Heart right ventricle (tissue), 16 donors: ENCODE data around the gene P4HA2. TPM values are rescaled to one million over a fixed set of nuclear protein-coding genes. Genes with fewer than 3 reads are reported as not detected.

Experiments used
- ATAC-seq, 8 donors: fragments of 200-7000 bp; cut with Tn5 transposase; one replicate each; pipeline ENCODE4 v1.9.1; 2020; ENCODE audit warnings: mild to moderate bottlenecking in 8 of 8, moderate library complexity in 8 of 8, moderate number of reproducible peaks in 1 of 8
- DNase-seq, 2 donors: peaks; one replicate each; pipeline ENCODE4 v3.0.0-alpha.2; 2020
- H3K27ac ChIP-seq, 10 donors: fragments of 200-600 bp; sonication (generic) in 2 of 10; one replicate each; pipeline versions ENCODE4 v1.5.0 to v1.8.0; 2020 to 2022; ENCODE audit warnings: mild to moderate bottlenecking in 3 of 10
- H3K27me3 ChIP-seq, 7 donors: fragments of 200-600 bp; one replicate each; pipeline ENCODE4 v1.8.0; 2021 to 2022; ENCODE audit warnings: mild to moderate bottlenecking in 2 of 7
- H3K36me3 ChIP-seq, 9 donors: fragments of 200-600 bp; sonication (generic) in 1 of 9; one replicate each; pipeline versions ENCODE4 v1.5.0 to v1.8.0; 2020 to 2022; ENCODE audit warnings: mild to moderate bottlenecking in 2 of 9
- H3K4me1 ChIP-seq, 9 donors: fragments of 200-600 bp; sonication (generic) in 1 of 9; one replicate each; pipeline versions ENCODE4 v1.5.0 to v1.8.0; 2020 to 2022; ENCODE audit warnings: mild to moderate bottlenecking in 4 of 9
- H3K4me3 ChIP-seq, 10 donors: fragments of 200-600 bp; sonication (generic) in 2 of 10; one replicate each; pipeline versions ENCODE4 v1.5.0 to v1.8.0; 2020 to 2022; ENCODE audit warnings: mild to moderate bottlenecking in 7 of 10, moderate library complexity in 2 of 10
- H3K9me3 ChIP-seq, 11 donors: fragments of 200-600 bp in 10 of 11; sonication (generic) in 2 of 11; one replicate each; pipeline versions ENCODE4 v1.5.0 to v1.8.0; 2013 to 2022; ENCODE audit warnings: mild to moderate bottlenecking in 2 of 11, control low read depth in 1 of 11, moderate library complexity in 1 of 11
- WGBS, 2 donors: extraction: QIAGEN DNeasy Blood & Tissue Kit; methylation state at CpG; one replicate each; pipeline ENCODE4 v1.1.7; 2013; ENCODE audit warnings: inconsistent platforms in 1 of 2; 5-methylcytosine and 5-hydroxymethylcytosine counted together
- intact Hi-C, 10 donors: fragments of 100-400 bp; cut with DNase I; formaldehyde crosslinking; loops; one replicate each; pipeline versions ENCODE4 v1.11.1 to v1.14.2; 2022
- polyA plus RNA-seq, 2 donors: library from polyadenylated mRNA; stranded (reverse); fragments of 200-250 nt; gene quantifications; one replicate each; pipeline ENCODE4 v1.2.3, GENCODE V29; 2013
- total RNA-seq, 10 donors: library from RNA; stranded (reverse); fragmentation: NEBNext Ultra II Directional in 3 of 10; extraction: Animal tissue kit (Norgen Biotek cat#: 25700) in 3 of 10; gene quantifications; one replicate each; pipeline versions ENCODE4 v1.2.1 to v1.2.4, GENCODE V29; 2021 to 2023
- TF ChIP-seq, protein P1 (sequence below), 9 donors: fragments of 200-600 bp; sonication (generic) in 2 of 9; IDR thresholded peaks; one replicate each; pipeline versions ENCODE4 v1.5.0 to v1.8.0; 2021 to 2022; ENCODE audit warnings: antibody characterized with exemption in 9 of 9, mild to moderate bottlenecking in 5 of 9, moderate library complexity in 1 of 9
- donor health status: Arrhythmogenic right ventricular cardiomyopathy.
- donor health status: ischemic (EF 13 %, LVEDD 7.1; RV severe dilation, severe dysfunction).
- donor health status: healthy with polysubstance abuse.
- donor health status: DM: no; HTN: yes; CAD: no.
- donor health status: DM: no; HTN: no; CAD: no.
- donor health status: ischemic (EF 25% LVEDD 6.9; RV normal size, moderate dysfunction).
- donor health status: ischemic (EF 25% LVEDD 5.7; RV mildly dilated, moderate dysfunction).
- donor health status: healthy.
- donor health status: DM: yes; HTN: yes; CAD: no.
- donor health status: Ischemic cardiomyopathy.
- donor health status: ischemic (EF 35%, LVEDD 5.7; RV mildly dilated, moderate dysfunction).
- donor health status: nonischemic (EF 11% LVEDD 7.7; RV severe dilation, severe dysfunction).
- donor health status: DM: yes; HTN: yes; CAD: no.
- donor health status: PGD.
- donor health status: ischemic (EF 29% LVEDD 5.4; RV normal size, mild dysfunction).
- donor health status: nonischemic (EF 23%, LVEDD 6.1; RV moderate dilation, normal function).

The P4HA2 gene
- total and polyA plus RNA-seq, 12 donors, result 27.2 to 97.0 (median 52.4) TPM

DNA sequence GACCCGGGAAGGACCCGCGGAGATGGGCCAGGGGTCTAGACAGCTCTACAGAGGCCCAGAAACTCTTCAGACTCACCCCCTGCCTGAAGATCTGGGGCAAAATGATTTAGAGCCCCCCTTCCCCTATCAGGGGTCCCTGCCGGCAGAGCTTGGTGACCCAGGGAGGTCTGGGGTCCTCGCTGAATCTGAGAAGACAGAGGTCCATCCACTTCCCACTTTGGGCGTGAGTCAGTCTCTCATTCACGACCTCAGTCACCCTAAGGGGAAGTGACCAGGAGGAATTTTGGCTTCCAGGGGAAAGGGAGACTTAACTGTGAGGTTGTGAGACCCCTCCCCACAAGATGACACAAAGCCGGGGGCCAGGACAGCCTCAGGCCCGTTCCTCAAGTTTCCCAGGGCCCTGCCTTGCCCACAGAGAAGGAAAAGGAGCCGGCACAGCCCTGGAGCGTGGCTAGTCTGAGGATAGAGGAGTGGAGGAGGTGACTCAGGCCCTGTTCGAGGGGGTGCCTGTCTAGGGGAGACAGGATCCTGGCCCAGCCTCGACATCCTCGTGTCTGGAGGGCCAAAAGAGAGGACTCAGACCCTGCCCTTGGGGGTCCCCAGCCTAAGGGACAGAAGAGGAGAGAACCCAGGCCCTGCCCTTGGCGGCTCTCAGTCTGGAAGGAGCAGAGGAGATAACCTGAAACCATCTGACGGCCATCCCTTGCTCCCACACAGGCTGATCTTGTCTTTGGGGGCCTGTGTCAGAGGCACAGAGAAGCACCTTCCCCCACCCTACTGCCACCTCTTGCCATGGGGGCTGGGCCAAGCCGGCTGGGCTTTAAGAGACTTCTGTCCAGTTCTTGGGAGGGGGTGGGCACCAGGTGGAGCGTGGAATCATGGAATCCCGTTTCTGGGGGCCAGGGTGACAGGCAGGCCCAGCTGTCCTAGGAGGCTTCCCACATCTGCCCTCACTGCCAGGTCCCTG is 30.7 kb upstream of the P4HA2 start:
- DNase-seq (peak in 1 of 2 donors; percentile 13), ATAC-seq (peak in 6 of 8 donors; percentile 12 to 48 (median 36))
- TF ChIP-seq, protein P1, sequence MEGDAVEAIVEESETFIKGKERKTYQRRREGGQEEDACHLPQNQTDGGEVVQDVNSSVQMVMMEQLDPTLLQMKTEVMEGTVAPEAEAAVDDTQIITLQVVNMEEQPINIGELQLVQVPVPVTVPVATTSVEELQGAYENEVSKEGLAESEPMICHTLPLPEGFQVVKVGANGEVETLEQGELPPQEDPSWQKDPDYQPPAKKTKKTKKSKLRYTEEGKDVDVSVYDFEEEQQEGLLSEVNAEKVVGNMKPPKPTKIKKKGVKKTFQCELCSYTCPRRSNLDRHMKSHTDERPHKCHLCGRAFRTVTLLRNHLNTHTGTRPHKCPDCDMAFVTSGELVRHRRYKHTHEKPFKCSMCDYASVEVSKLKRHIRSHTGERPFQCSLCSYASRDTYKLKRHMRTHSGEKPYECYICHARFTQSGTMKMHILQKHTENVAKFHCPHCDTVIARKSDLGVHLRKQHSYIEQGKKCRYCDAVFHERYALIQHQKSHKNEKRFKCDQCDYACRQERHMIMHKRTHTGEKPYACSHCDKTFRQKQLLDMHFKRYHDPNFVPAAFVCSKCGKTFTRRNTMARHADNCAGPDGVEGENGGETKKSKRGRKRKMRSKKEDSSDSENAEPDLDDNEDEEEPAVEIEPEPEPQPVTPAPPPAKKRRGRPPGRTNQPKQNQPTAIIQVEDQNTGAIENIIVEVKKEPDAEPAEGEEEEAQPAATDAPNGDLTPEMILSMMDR (IDR thresholded peaks at IDR 0.05), result no peak
- intact Hi-C loops, result no loop called here
- Histone ChIP-seq H3K27me3 (peaks cover 0 to 24% (median 0%) of the 10 kb centered on the region in 7 donors), H3K4me3 (peak overlapping the region in 9 of 10 donors; percentile 45 to 67 (median 58)), H3K9me3 (no peaks in the 10 kb centered on the region), H3K27ac (peak overlapping the region in 8 of 10 donors; percentile 62 to 85 (median 71)), H3K4me1 (peaks cover 17 to 73% (median 50%) of the 10 kb centered on the region in 9 donors), H3K36me3 (no peaks in the 10 kb centered on the region)
- WGBS, 2 donors, result 63 to 68% methylated on average over 19 of the region's 19 CpGs

DNA sequence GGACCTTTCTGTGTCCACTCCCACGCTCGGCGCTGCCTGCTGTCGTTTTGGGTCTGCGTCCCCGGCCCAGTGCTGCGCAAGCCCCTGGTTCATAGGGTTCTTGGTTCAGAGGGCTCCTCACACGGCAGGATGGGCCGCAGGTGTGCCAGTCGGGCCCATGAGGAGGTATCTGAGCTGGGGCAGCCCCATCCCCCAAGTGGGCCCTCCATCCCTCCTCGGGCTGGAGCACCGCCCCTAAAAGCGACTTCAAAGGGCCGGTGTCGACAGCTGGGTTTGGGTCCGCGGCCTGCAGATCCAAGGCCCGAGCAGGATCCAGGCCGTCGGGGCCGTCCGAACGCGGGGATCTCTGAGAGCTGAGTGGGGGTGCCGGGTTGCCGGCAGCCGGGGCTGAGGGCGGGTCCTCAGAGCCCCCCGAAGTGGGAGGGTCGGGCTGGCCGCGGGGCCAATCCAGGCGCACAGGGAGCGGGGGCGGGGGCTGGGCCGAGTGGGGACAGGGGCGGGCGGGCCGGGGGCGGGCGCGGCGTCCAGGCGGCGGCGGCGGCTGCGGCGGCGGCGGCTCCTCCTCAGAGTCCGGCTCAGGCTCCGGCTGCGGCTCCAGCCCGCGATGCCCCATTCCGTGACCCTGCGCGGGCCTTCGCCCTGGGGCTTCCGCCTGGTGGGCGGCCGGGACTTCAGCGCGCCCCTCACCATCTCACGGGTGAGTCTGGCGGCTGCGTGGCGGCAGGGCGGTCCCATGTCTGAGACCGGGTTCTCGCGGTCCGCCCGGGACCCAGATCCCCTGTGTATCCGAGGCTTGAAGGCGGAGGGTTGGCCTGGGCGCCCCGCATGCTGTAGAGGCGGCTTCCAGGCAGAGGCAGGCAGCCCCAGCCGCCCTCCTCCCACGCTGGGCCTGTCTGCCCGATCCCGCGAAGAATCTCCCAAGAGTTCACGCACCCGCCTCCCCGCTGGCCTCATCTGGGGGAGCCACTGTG is 29.8 kb upstream of the P4HA2 start, which contains the start of gene PDLIM4:
PDLIM4 (plus strand) TSS at position 566 of the 971 bp plus-strand sequence; CDS start at position 605, 39 bp downstream.
- DNase-seq (peak; percentile 27 to 34), ATAC-seq (peak in 2 of 8 donors; percentile 21 to 39)
- 26 to 27% methylated on average over 74 to 84 of the region's 88 CpGs for WGBS, 2 donors
- TF ChIP-seq, protein P1 (IDR thresholded peaks at IDR 0.05), result no peak
- intact Hi-C loops, result no loop called here
- H3K9me3 ChIP-seq, result no peaks in the 10 kb centered on the region
- no peaks in the 10 kb centered on the region for H3K36me3 ChIP-seq
- H3K27ac ChIP-seq, result peak within 1 kb of the TSS in 8 of 10 donors; percentile 62 to 85 (median 71)
- peak within 1 kb of the TSS in 9 of 10 donors; percentile 45 to 67 (median 58) for H3K4me3 ChIP-seq
- peaks cover 0 to 24% (median 0%) of the 10 kb centered on the region in 7 donors for H3K27me3 ChIP-seq
- H3K4me1 ChIP-seq, result peaks cover 17 to 69% (median 47%) of the 10 kb centered on the region in 9 donors

DNA sequence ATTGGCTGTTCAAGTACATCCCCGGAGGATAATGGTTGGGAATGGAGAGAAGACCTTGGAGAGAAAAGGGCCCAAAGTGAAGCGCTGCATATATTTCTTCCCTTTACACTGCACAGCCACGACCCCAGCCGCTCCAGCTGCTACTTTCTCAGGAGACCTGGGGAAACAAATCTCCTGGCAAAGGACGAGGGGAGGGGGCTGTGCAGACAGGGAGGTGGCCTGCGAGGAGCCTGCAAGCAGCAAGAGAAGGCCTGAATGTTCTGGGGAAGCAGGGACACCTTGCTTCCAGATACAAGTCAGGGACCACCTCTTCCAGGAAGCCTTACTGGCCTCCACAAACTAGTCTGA is 29.1 kb upstream of the P4HA2 start:
- Histone ChIP-seq H3K4me1 (peaks cover 17 to 66% (median 46%) of the 10 kb centered on the region in 9 donors), H3K27me3 (peaks cover 0 to 24% (median 0%) of the 10 kb centered on the region in 7 donors), H3K36me3 (no peaks in the 10 kb centered on the region), H3K9me3 (no peaks in the 10 kb centered on the region), H3K4me3 (peak overlapping the region in 2 of 10 donors; percentile 5 to 57), H3K27ac (peak overlapping the region in 2 of 10 donors; percentile 50 to 72)
- whole genome bisulfite sequencing, 2 donors, result 95% methylated on average over 6 of the region's 6 CpGs
- ATAC-seq (no peak), DNase-seq (peak in 1 of 2 donors; percentile 4)
- TF ChIP-seq, protein P1 (IDR thresholded peaks at IDR 0.05), result no peak
- intact Hi-C loops, result no loop called here
